Fibroblast of lung (primary cell): Measurements from ENCODE around the gene MS4A8.

Source experiments
- CTCF ChIP-seq, 2 donors: IDR thresholded peaks in 1 of 2; conservative IDR thresholded peaks in 1 of 2; 1 replicate in 1 of 2; 2 replicates in 1 of 2; pipeline ENCODE4 v1.5.1; 2011 to 2012; ENCODE audit warnings: low read length in 2 of 2, control low read depth in 1 of 2, inconsistent platforms in 1 of 2, low read depth in 1 of 2, mild to moderate bottlenecking in 1 of 2
- EZH2 ChIP-seq: IDR thresholded peaks from 2 replicates; pipeline ENCODE4 v1.5.1; 2012; ENCODE audit warnings: low read length, control low read depth, mild to moderate bottlenecking; ENCODE audit errors: missing control alignments

GRCh38 chr11:60657888-60658287 is 41.5 kb upstream of the MS4A8 start:
- no peak for TF ChIP-seq CTCF (conservative IDR thresholded peaks at IDR 0.05 in 1 of 2, IDR thresholded peaks at IDR 0.05 in 1 of 2; ENCODE audit: low read depth in 1 of 2, low read length in 2 of 2)
- TF ChIP-seq EZH2, result no peak
